Embryonic facial prominence (tissue), 1 donor: ENCODE measurements around the gene EXOC3.
"Not testable (repeated sequence)": the region's sequence is repeated elsewhere in the genome, so short reads cannot be mapped to it uniquely, and the experiment has no call there.

Source experiments
- DNase-seq: peaks from one replicate; pipeline ENCODE4 v3.0.0-alpha.2; 2016; ENCODE audit errors: extremely low spot score

The EXOC3 gene

GRCh38 chr5:472656-473550, 29.9 kb downstream of the EXOC3 start:
- peak; percentile 59 for DNase-seq

- DNase-seq = no peak
Observed at GRCh38 chr5:473551-474192, 30.7 kb downstream of the EXOC3 start.

DNA sequence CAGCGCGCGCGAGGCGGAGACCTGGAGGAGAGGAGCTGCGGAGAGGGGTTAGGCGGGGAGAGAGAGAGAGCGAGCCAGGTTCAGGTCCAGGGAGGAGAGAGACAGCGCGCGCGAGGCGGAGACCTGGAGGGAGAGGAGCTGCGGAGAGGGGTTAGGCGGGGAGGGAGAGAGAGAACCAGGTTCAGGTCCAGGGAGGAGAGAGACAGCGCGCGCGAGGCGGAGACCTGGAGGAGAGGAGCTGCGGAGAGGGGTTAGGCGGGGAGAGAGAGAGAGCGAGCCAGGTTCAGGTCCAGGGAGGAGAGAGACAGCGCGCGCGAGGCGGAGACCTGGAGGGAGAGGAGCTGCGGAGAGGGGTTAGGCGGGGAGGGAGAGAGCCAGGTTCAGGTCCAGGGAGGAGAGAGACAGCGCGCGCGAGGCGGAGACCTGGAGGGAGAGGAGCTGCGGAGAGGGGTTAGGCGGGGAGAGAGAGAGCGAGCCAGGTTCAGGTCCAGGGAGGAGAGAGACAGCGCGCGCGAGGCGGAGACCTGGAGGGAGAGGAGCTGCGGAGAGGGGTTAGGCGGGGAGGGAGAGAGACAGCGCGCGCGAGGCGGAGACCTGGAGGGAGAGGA, 31.4 kb downstream of the EXOC3 start:
- not testable (repeated sequence) for DNase-seq

GRCh38 chr5:474840-475661, 32.1 kb downstream of the EXOC3 start:
- no peak for DNase-seq

GRCh38 chr5:475704-476101, 32.7 kb downstream of the EXOC3 start:
- DNase-seq = no peak

- DNase-seq = no peak
Observed at GRCh38 chr5:476102-476813, 33.3 kb downstream of the EXOC3 start.

- DNase-seq = no peak
Observed at GRCh38 chr5:476814-477175, 33.8 kb downstream of the EXOC3 start.

DNA sequence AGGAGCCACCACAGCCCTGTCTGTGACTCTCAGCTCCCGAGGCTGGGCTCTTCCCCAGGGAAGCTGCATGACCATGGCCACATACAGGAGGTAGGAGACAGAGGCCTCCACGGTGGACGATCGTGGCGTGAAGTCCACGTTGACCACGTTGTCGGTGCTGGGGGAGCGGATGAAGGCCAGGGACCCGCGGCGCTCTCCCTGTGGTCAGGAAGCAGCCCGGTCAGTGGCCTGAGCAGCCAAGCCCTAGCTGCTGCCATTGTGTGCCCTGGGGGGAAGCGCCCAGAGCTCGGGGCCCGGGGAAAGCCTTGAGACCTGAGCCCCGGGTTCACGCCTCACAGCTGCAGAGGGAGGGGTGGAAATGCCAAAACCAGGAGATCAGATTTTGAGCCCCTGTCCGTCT, 34.3 kb downstream of the EXOC3 start:
- DNase-seq = no peak

- DNase-seq = no peak
Observed at GRCh38 chr5:477871-478270, 34.9 kb downstream of the EXOC3 start.

DNA sequence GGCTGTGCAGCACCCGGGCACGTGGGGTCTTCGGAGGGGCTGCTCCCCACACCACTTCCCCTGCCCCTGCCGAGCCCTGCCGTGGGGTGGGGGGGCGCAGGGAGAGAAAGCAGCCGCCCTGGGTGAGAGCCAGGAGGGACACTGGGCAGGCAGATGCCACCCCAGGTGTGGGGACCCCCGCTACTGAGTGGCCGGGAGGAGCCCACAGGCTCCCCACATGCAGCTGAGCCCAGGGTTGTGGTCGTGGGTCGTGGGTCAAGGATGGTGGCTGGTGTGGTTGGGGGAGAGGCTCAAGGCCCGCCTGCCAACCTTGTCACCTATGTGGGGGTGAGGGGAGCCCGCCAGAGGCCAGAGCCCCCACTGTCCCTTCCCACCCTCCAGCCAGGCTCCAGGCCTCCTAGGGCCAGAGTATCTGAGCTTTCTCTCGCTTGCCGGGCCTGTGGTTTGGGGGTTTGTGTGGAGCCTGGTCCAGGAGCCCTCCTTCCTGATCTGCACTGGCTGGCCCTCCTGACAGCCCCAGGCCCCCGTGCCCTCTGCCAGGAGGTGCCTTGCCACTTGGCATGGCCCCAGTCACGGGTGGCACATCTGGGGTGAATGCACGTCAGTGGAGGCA, 35.5 kb downstream of the EXOC3 start:
- DNase-seq = no peak

DNA sequence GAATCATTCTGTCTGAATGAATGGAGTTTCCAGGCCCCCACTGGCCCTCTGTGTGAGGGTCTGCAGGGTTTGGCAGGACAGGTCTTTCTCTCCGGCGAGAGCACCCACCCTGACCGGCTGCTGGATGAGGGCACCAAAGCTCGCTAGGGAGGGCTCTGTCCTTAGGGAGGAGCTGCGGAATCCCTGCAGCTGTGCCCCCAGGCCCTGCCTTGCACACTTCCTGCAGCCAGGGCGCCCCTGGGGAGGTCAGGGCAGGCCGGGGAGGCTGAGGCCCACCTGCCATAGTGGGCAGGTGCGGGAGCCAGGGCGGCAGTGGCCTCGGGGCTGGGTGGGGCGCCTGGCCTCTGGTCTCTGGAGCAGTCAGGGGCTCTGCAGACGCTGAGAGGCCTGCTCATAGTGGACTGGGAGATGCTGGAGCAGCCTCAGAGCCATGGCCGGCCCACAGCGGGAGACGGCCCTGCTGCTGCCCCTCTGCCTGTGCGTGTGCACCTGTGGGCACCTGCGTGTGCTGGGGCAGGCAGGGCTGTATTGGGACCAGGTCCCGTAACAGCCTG, 36.1 kb downstream of the EXOC3 start:
- no peak for DNase-seq

GRCh38 chr5:479566-480319, 36.8 kb downstream of the EXOC3 start:
- no peak for DNase-seq

- no peak for DNase-seq
Observed at GRCh38 chr5:481347-481746, 38.4 kb downstream of the EXOC3 start.

DNA sequence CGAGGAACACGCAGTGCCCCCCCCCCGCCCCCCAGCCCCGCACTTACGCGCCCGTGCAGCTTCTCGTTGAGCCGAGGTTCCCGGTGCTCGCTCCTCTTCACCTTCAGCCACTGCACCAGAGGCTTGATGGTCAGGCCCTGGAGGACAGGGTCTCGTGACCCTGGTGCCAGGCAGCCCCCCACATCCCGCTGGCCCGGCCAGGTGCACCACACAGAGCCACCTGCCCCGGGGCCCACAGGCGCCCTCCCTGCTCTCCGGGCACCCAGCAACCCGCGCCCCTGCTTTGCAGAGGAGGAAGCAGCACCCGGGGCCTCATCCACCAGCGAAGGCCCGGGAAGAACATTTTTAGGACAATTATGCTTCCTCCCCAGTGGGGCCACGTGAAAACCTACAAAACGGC, 39.0 kb downstream of the EXOC3 start:
- no peak for DNase-seq

DNA sequence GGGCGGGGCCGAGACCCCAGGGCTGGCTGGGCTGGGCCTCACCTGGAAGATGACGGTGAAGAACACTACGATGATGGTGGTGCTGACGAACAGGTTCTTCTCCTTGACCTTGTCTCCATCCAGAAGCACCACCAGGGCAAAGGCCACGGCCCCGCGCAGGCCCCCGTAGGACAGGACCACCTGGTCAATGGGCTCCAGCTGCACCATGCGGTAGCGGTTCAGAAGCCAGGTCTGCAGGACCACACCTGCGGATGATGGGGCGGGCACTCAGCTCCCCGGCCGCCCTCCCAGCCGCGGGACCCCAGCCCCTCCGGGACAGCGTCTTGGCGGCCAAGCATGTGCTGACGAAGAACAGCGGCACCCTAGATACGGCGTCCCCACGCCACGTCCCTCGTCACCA, 39.5 kb downstream of the EXOC3 start:
- DNase-seq = no peak

GRCh38 chr5:483011-483410, 40.0 kb downstream of the EXOC3 start:
- no peak for DNase-seq

- DNase-seq = no peak
Observed at GRCh38 chr5:483434-484140, 40.6 kb downstream of the EXOC3 start.

- DNase-seq = no peak
Observed at GRCh38 chr5:484556-484955, 41.6 kb downstream of the EXOC3 start.
